GM21381 (cell line): ENCODE results near the gene TRABD2A.
"Not testable (repeated sequence)": the region's sequence is repeated elsewhere in the genome, so short reads cannot be mapped to it uniquely, and the experiment has no call there.

ENCODE experiments used
- ATAC-seq: cut with Tn5 transposase; IDR thresholded peaks from one replicate; pipeline ENCODE4 v1.9.1; 2021; ENCODE audit warnings: mild to moderate bottlenecking, moderate library complexity; ENCODE audit not compliant: unreplicated experiment

The TRABD2A gene

GRCh38 chr2:84880645-84881521 lies at the start of gene TRABD2A:
Gene TRABD2A, minus strand, starts transcription at chr2:84881084. Its CDS starts 45 bp downstream, at chr2:84881039.
- no peak for ATAC-seq

- no peak for ATAC-seq
These were observed 46.4 kb upstream of the TRABD2A start for GRCh38 chr2:84927275-84927627.

- peak; percentile 76 for ATAC-seq
These were observed 45.0 kb upstream of the TRABD2A start for GRCh38 chr2:84925724-84926376.

GRCh38 chr2:84925336-84925723 lies 44.4 kb upstream of the TRABD2A start:
- no peak for ATAC-seq

GRCh38 chr2:84924173-84925106 lies 43.6 kb upstream of the TRABD2A start:
- peak; percentile 24 for ATAC-seq

- ATAC-seq: no peak
These were observed 42.1 kb upstream of the TRABD2A start for GRCh38 chr2:84923009-84923408.

- ATAC-seq: peak; percentile 47
These were observed 39.1 kb upstream of the TRABD2A start for GRCh38 chr2:84919885-84920580.

- no peak for ATAC-seq
These were observed 37.5 kb upstream of the TRABD2A start for GRCh38 chr2:84918430-84918829.

- ATAC-seq: not testable (repeated sequence)
These were observed 36.9 kb upstream of the TRABD2A start for GRCh38 chr2:84917821-84918220.

- ATAC-seq: not testable (repeated sequence)
These were observed 34.8 kb upstream of the TRABD2A start for GRCh38 chr2:84915675-84916074.

GRCh38 chr2:84914334-84914733 lies 33.5 kb upstream of the TRABD2A start:
- ATAC-seq: no peak

GRCh38 chr2:84912984-84913383 lies 32.1 kb upstream of the TRABD2A start:
- no peak for ATAC-seq

- ATAC-seq: no peak
These were observed 30.3 kb upstream of the TRABD2A start for GRCh38 chr2:84911135-84911678.

GRCh38 chr2:84908948-84909713 lies 28.2 kb upstream of the TRABD2A start:
- no peak for ATAC-seq

- peak; percentile 37 for ATAC-seq
These were observed 26.2 kb upstream of the TRABD2A start for GRCh38 chr2:84906900-84907714.

GRCh38 chr2:84906108-84906899 lies 25.4 kb upstream of the TRABD2A start:
- peak; percentile 24 for ATAC-seq

- peak; percentile 62 for ATAC-seq
These were observed 24.6 kb upstream of the TRABD2A start, which contains the start of gene TMSB10 for GRCh38 chr2:84905181-84906107. Gene TMSB10, plus strand, starts transcription at chr2:84905656.
